GM12891 (cell line): ENCODE results near the gene KLHL42.

Experiments used
- DNase-seq: peaks from one replicate; pipeline ENCODE4 v3.0.0; 2011; ENCODE audit warnings: low spot score; ENCODE audit not compliant: insufficient read length
- FAIRE-seq: peaks from 2 replicates; lab custom pipeline; 2011; peaks lifted over from hg19 to GRCh38; lab: Jason Lieb, UNC
- PAX5 ChIP-seq: IDR thresholded peaks from 2 replicates; pipeline ENCODE4 v1.6.1; 2011; ENCODE audit warnings: low read length, moderate library complexity, mild to moderate bottlenecking; ENCODE audit not compliant: insufficient read depth, severe bottlenecking
- POLR2A ChIP-seq: IDR thresholded peaks from 2 replicates; pipeline ENCODE4 v1.6.1; 2011; ENCODE audit warnings: low read depth, low read length, control low read depth
- POLR2AphosphoS5 ChIP-seq: IDR thresholded peaks from 2 replicates; pipeline ENCODE4 v1.6.1; 2011; ENCODE audit warnings: low read depth, low read length, control low read depth
- POU2F2 ChIP-seq: IDR thresholded peaks from 2 replicates; pipeline ENCODE4 v1.6.1; 2011; ENCODE audit warnings: low read depth, mild to moderate bottlenecking, control low read depth, low read length, moderate library complexity
- SPI1 ChIP-seq: IDR thresholded peaks from 2 replicates; pipeline ENCODE4 v1.6.1; 2011; ENCODE audit warnings: low read depth, low read length, control low read depth
- TAF1 ChIP-seq: IDR thresholded peaks from 2 replicates; pipeline ENCODE4 v1.6.1; 2011; ENCODE audit warnings: low read depth, low read length, control low read depth

Gene KLHL42

GRCh38 chr12:27823038-27823437, 43.0 kb downstream of the KLHL42 start:
- DNase-seq = no peak
- no peak for TF ChIP-seq PAX5
- TF ChIP-seq POLR2AphosphoS5 = no peak
- no peak for TF ChIP-seq POU2F2
- TF ChIP-seq TAF1 = no peak
- no peak for TF ChIP-seq POLR2A
- no peak for TF ChIP-seq SPI1
- no peak for FAIRE-seq

- peak; percentile 73; the same call in 1 of the 2 replicates for TF ChIP-seq POU2F2
- peak; percentile 74 for TF ChIP-seq PAX5
- TF ChIP-seq TAF1 = no peak
- peak; percentile 80 for FAIRE-seq
- DNase-seq = no peak
Measured at GRCh38 chr12:27824126-27824842, 44.3 kb downstream of the KLHL42 start.

DNA sequence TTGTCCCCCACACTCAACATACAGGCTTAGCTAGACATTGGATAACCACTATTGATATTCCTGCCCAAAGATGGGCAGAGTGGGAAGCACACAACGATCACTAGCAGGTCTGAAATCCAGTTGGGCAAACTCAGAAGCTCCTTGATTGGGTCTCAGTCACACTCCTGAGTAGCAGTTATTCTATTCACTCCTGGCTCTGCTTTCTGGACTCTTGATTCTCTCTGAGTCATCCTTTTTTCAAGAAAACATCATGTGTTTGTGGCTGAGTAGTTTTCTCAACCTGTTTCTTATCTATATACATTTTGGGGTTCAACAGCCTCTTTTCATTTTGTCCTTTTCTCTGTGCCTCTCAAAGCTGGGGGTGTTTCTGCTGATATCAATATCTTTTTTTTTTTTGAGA, 46.0 kb downstream of the KLHL42 start:
- TF ChIP-seq TAF1 (no peak), POLR2AphosphoS5 (no peak), POU2F2 (no peak), PAX5 (no peak), POLR2A (no peak)
- FAIRE-seq (no peak), DNase-seq (no peak)

GRCh38 chr12:27828196-27828595, 48.2 kb downstream of the KLHL42 start:
- no peak for TF ChIP-seq POU2F2
- TF ChIP-seq POLR2AphosphoS5 = no peak
- no peak for TF ChIP-seq PAX5
- no peak for TF ChIP-seq POLR2A
- TF ChIP-seq TAF1 = no peak
- no peak for TF ChIP-seq SPI1
- FAIRE-seq (no peak), DNase-seq (no peak)

DNA sequence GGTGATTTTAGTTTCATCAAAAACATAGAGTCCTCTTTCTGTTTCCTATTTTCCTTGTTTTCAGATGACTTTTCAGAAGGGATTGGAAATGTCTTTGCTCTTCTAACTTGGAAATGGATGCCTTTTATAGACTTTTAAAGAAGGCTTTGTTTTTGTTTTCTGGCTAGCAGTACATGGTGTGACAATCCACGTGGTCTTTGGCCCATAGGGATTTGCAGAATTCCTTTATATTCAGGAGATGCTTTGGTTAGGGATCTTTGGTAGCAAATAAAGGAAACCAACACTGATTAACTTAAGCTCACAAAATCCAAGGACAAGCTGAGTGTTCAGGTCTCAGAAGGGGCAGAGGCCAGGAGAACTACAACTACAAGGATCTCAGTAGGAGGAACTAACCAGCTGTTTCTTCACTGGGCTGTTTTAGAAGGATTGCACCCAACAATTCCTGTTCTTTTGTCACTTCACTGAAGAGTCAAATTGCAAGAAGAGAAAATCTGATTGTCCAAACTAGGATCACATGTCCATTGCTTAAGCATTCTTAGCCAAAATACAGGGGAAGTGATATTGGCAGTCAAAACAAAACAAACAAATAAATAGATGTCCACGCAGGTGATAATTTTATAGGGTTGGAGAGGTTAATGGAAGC, 58.6 kb downstream of the KLHL42 start:
- TF ChIP-seq PAX5 (no peak), POLR2A (no peak), TAF1 (no peak)
- DNase-seq = no peak
- FAIRE-seq = no peak

GRCh38 chr12:27840229-27840999, 60.4 kb downstream of the KLHL42 start:
- DNase-seq (no peak), FAIRE-seq (no peak)
- TF ChIP-seq SPI1 (peak; percentile 27; the same call in 1 of the 2 replicates), POLR2A (no peak)

DNA sequence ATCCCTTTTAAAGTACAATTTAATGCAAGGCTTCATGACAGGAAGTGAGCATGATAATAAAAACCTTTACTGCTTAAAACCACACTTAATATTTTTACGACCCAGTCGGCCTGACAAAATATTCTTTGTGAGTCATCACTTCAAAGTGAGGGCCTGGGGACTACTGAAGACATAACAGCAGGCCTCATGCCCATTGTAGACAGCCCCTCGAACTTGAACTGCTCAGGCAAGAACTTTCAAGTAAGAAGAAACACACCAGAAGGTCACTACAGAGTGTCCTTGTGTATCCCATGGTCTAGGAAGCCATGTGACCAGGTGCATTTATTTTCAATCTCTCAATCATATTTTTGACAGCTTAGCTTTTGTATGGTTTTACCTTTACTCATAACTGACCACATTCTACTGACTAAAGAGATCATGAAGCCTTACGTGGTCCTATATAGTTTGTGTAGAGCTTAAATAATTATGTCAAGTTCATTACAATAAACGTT, 61.4 kb downstream of the KLHL42 start:
- TF ChIP-seq POU2F2 (no peak), SPI1 (no peak), TAF1 (no peak), POLR2AphosphoS5 (no peak), PAX5 (no peak), POLR2A (no peak)
- no peak for FAIRE-seq
- DNase-seq = no peak

GRCh38 chr12:27843714-27844245, 63.7 kb downstream of the KLHL42 start:
- DNase-seq (no peak), FAIRE-seq (no peak)
- TF ChIP-seq SPI1 (no peak), POU2F2 (no peak), POLR2A (no peak), PAX5 (no peak), POLR2AphosphoS5 (no peak), TAF1 (no peak)

- TF ChIP-seq POLR2AphosphoS5 (no peak), TAF1 (no peak), SPI1 (no peak), POU2F2 (no peak), POLR2A (no peak), PAX5 (no peak)
- no peak for DNase-seq
- FAIRE-seq = no peak
Measured at GRCh38 chr12:27844366-27845090, 64.5 kb downstream of the KLHL42 start.
